Activated CD8-positive, alpha-beta memory T cell treated with anti-CD3 and anti-CD28 coated beads for 24 hours (primary cell): ENCODE measurements around the gene BIN1.

ENCODE experiments used
- DNase-seq: peaks from one replicate; pipeline ENCODE4 v3.0.0-alpha.2; 2020

Gene BIN1

GRCh38 chr2:127054996-127055785, 51.8 kb downstream of the BIN1 start:
- DNase-seq: no peak

- no peak for DNase-seq
Measured at GRCh38 chr2:127054604-127054930, 52.4 kb downstream of the BIN1 start.

- DNase-seq: no peak
Measured at GRCh38 chr2:127053731-127054603, 53.0 kb downstream of the BIN1 start.

GRCh38 chr2:127052771-127053691, 53.9 kb downstream of the BIN1 start:
- no peak for DNase-seq

GRCh38 chr2:127052057-127052770, 54.7 kb downstream of the BIN1 start:
- DNase-seq: no peak

GRCh38 chr2:127051116-127052056, 55.6 kb downstream of the BIN1 start:
- DNase-seq: no peak

GRCh38 chr2:127050803-127051115, 56.2 kb downstream of the BIN1 start:
- DNase-seq: no peak

- DNase-seq: peak; percentile 88
Measured at GRCh38 chr2:127049927-127050802, 56.8 kb downstream of the BIN1 start.

GRCh38 chr2:127048969-127049897, 57.7 kb downstream of the BIN1 start:
- no peak for DNase-seq

- peak; percentile 43 for DNase-seq
Measured at GRCh38 chr2:127048618-127048935, 58.4 kb downstream of the BIN1 start.

- DNase-seq: peak; percentile 38
Measured at GRCh38 chr2:127047716-127048617, 59.0 kb downstream of the BIN1 start.

GRCh38 chr2:127047054-127047453, 59.9 kb downstream of the BIN1 start:
- DNase-seq: peak; percentile 48

- DNase-seq: peak; percentile 51
Measured at GRCh38 chr2:127046579-127046978, 60.4 kb downstream of the BIN1 start.

GRCh38 chr2:127045792-127046501, 61.0 kb downstream of the BIN1 start:
- DNase-seq: peak; percentile 53

GRCh38 chr2:127044977-127045661, 61.8 kb downstream of the BIN1 start:
- peak; percentile 47 for DNase-seq

GRCh38 chr2:127044165-127044718, 62.7 kb downstream of the BIN1 start:
- DNase-seq: no peak
